ENCODE results near the gene LRRK1.

LRRK1 gene

DNA sequence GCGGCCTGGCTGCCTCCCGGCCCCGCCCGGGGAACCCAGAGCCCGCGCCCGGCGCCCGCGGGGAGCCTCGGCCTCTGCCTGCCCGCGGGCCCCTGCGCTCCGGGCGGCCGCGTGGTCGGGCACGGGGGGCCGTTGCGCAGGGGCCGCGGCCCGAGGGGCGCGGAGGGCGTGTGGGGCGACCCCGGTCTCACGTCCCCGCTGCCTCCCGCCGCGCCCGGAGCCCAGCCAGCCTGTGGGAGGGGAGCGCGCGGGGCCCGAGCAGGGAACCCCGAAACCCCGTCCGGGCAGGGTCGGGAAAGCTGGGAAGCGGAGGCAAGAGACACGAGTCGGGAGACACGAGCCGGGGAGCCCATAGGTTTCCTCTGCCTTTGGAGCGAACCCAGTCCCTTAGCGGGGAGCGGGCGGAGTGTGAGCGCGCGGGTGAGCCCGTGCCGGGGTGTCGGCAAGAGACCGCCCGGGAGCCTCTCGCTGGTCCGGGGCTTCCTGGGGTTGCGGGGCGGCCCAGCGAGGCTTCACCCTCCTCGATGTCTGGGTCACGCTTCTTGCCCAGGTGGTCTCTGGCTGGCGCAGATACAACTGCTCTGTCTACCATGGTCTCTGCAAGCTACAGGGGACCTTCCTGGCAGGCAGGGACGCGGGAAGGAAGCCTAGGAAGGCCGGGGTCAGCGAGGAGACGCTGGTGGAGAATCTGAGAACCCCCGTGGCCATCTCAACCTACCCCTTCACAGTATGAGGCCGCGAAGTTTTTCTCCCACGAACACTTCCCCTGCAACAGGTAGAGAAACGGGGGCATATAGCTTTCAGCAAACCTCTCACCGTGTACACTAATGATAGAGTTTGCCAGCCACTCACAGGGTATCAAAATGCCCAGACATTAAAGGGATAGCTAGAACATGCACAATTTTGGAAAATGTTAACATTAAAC is 586 bp downstream of the LRRK1 start:
- H3K4me3 ChIP-seq (ENCODE audit: low read depth, low read length) = peak overlapping the region; percentile 71
- TF ChIP-seq, protein P1, sequence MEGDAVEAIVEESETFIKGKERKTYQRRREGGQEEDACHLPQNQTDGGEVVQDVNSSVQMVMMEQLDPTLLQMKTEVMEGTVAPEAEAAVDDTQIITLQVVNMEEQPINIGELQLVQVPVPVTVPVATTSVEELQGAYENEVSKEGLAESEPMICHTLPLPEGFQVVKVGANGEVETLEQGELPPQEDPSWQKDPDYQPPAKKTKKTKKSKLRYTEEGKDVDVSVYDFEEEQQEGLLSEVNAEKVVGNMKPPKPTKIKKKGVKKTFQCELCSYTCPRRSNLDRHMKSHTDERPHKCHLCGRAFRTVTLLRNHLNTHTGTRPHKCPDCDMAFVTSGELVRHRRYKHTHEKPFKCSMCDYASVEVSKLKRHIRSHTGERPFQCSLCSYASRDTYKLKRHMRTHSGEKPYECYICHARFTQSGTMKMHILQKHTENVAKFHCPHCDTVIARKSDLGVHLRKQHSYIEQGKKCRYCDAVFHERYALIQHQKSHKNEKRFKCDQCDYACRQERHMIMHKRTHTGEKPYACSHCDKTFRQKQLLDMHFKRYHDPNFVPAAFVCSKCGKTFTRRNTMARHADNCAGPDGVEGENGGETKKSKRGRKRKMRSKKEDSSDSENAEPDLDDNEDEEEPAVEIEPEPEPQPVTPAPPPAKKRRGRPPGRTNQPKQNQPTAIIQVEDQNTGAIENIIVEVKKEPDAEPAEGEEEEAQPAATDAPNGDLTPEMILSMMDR (conservative IDR thresholded peaks at IDR 0.05; ENCODE audit: low read depth, low read length) = no peak
- DNase-seq (ENCODE audit: low read depth) = peak; percentile 28

DNA sequence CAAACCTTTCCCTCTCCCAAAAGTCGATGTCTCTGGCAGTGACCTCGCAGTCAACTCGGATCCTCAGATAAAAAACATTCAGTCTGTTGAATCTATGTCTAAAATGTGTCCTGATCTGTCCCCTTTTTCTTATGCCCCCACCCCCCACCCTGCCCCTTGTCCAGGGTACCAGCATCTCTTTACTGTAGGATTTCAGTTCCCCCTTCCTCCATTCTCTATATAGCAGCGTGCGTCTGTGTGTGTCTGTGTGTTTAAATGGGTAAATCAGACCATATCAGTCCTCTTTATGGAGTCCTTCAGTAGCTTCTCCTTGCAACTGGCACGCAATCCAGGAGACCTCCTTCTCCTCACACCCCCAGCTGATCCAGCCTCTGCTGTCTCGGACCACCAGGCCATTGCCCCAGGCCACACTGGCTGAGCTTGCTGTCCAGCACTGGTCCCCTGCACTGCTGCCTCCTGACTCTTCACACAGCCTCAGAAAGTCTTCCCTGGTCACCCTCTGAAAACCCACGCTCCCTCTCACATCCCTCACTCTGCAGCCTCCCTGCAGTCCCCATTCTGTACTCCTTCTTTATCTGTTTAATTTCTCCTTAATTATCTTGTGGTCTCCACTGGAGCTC is 1.5 kb downstream of the LRRK1 start:
- TF ChIP-seq, protein P1 (conservative IDR thresholded peaks at IDR 0.05; ENCODE audit: low read depth, low read length) = no peak
- DNase-seq (ENCODE audit: low read depth) = no peak
- H3K4me3 ChIP-seq (ENCODE audit: low read depth, low read length) = no peak overlapping the region

DNA sequence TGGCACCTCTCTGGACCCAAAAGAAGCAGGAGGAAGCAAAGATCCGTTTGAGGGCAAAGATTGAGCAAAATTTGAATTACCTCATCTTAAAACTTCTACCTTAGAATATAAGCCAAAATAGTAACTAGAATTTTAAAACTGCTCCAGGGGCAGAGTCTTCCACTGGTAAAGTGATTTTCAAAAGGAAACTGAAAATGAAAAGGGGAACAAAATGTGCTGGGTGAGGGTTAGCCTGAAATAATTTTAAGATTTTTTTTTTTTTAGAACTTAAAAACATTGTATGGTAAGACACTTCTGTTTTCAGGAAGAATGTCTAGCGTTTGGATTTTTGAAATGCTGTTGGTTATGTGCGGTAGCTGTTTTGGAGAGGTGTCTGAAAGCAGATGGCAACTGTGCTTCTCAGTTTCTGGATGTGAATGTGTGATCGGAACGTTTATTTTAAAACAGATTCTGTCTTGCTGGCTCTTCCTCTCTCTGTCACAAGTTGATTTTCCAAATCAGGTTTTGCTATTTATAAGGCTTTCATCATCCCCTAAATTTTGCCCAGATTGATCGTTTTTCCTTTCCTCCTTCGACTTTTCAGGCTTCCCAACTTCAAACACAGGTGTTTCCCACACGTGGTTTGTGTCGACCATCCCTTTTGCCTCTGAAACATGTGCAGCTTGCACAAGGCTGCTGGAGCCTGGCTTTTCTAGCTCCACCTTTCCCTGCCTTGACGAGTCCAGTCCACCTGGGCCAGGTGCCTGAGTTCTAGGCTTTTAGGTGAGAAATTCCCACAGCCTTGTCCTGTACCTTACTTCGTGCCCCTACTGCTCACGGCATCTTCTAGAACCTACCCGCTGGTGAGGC is 3.3 kb downstream of the LRRK1 start:
- TF ChIP-seq, protein P1 (conservative IDR thresholded peaks at IDR 0.05; ENCODE audit: low read depth, low read length) = no peak
- no peak for DNase-seq (ENCODE audit: low read depth)
- no peak overlapping the region for H3K4me3 ChIP-seq (ENCODE audit: low read depth, low read length)

DNA sequence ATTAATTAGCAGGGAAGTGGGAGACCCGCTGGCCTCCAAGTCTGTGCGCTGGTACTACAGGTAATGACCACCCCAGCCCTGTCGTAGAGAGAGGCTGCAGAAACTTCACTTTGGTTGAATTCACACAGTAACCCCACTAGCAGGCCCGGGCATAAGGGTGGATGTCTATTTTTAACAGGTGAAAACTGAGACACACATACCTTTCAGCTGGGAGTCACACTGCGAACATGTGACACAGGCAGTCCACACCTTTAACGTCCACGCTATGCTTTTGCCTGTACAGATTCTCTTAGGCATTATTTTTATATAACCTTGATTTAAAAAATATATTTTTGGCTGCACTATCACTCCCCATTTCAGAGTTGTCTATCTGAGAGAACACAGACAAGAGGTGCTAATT is 3.9 kb downstream of the LRRK1 start:
- no peak for DNase-seq (ENCODE audit: low read depth)
- TF ChIP-seq, protein P1 (conservative IDR thresholded peaks at IDR 0.05; ENCODE audit: low read depth, low read length) = no peak
- H3K4me3 ChIP-seq (ENCODE audit: low read depth, low read length) = no peak overlapping the region

DNA sequence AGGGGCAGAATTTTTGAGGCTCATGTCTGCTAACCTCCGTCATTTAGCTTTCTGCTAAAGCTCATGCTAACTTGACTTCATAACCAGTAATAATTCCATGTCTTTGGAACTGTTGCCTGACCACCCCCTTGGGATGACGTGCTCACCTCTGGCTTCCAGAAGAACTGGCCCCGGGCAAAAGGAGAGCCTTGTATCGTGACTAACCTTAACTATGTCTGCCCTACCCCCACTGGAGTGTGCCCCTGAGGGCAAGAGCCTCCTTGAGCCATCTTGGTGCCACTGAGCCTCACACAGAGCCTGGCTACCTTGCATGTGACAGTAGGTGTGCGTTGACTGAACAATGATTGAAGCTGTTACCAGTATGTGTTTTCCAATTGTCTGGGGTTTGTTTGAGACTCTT is 4.7 kb downstream of the LRRK1 start:
- no peak for DNase-seq (ENCODE audit: low read depth)

DNA sequence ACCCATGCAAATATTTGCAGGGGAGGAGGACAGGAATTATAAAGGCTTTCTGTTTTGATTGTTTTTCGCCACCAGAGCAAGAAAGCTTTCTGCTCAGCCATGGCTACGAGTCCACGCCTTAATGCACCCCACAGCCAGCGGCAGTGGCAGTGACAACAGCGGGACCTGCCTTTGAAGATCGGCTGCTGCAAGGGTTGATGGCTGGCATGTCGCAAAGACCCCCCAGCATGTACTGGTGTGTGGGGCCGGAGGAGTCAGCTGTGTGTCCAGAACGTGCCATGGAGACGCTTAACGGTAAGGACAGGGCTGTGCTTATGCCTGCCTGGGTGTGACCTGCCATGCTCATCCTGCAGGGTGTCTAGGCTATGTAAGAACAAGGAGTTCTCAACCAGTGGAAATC is 5.3 kb downstream of the LRRK1 start:
- no peak for DNase-seq (ENCODE audit: low read depth)
- H3K4me3 ChIP-seq (ENCODE audit: low read depth, low read length) = no peak overlapping the region
- TF ChIP-seq, protein P1 (conservative IDR thresholded peaks at IDR 0.05; ENCODE audit: low read depth, low read length) = no peak

More for the DNA sequence above, 4.7 kb downstream of the LRRK1 start:
- no peak overlapping the region for H3K4me3 ChIP-seq (ENCODE audit: low read depth, low read length)
- TF ChIP-seq, protein P1 (conservative IDR thresholded peaks at IDR 0.05; ENCODE audit: low read depth, low read length) = no peak
